ENCODE measurements around the gene DTNB.

GRCh38 chr2:25337276-25337675 is 336.1 kb downstream of the DTNB start:
- TF ChIP-seq CTCF (IDR thresholded peaks at IDR 0.05) (no peak), POLR2AphosphoS5 (IDR thresholded peaks at IDR 0.05) (no peak)
